ENCODE data around the gene TNFSF13.
"Not testable (repeated sequence)": the region's sequence is repeated elsewhere in the genome, so short reads cannot be mapped to it uniquely, and the experiment has no call there.

Gene TNFSF13

GRCh38 chr17:7591596-7591995 is 33.0 kb downstream of the TNFSF13 start:
- DNase-seq (ENCODE audit: low read depth): no peak

- DNase-seq (ENCODE audit: low read depth): no peak
Measured at GRCh38 chr17:7592422-7593021, 34.0 kb downstream of the TNFSF13 start.

DNA sequence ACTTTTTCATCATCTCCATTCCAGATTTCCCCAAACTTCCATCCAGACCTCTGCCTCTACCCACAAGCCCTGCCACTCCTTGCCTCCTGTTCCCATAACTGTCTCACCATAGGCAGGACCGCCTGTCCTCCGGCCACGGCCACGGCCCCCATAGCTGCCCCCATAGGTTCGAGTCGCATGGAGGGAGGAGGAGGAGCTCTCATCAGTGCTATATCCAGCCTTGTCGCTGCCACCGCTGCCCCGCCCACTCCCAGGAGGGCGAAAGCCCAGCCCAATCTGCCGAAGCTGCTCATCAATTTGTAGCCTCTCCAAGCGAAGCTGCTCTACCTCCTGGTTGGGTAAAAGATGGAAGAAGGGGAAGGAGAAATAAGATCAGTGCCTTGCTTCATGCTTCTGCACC is 34.7 kb downstream of the TNFSF13 start:
- DNase-seq (ENCODE audit: low read depth): no peak

- DNase-seq (ENCODE audit: low read depth): not testable (repeated sequence)
Measured at GRCh38 chr17:7597561-7597960, 39.0 kb downstream of the TNFSF13 start.

DNA sequence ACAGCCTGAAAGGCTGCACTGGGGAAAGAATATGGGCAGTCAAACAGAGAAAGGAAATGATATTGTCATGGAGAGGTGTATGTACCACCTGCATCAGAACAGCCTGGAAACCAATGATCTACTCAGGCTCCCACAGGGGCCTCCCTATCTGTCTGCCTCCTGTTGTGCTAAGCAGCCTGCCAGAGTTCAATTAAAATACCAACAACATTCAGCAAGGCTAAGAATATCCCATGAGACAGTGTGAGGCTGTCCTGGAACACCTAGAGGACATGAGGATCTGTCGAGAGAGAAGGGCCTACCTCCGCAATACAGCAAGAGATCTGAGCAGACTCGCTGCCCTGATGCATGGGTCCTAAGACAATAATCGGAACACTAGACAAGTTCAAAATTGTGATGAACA is 47.7 kb downstream of the TNFSF13 start:
- no peak for DNase-seq (ENCODE audit: low read depth)

DNA sequence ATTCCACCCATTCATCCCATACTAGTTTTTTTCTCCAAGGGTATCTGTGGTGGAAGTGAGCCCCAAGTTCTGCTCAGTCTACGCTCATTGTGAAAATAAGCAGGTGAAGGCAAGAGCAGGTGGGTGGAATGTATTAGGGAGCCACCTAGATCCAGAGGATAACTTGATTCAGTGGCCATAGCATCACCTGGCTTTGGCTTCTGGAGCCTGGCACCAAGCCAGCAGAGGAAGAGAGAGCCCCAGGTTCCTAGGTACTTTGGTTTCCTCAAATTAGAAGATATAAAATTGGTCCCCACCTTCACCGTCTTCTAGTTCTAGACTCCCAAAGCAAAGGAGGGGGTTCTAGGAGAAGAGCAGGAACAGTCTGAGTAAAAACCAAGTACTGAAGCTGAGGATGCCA is 52.1 kb downstream of the TNFSF13 start:
- DNase-seq (ENCODE audit: low read depth): no peak
